GM10266 (cell line): ENCODE measurements around the gene EIF5A.
A peak's percentile ranks its signal among the peaks of the same experiment; 100 is the strongest.

Experiments used
- DNase-seq: peaks from one replicate; pipeline ENCODE4 v3.0.0; 2012; ENCODE audit errors: extremely low spot score
- TF ChIP-seq, protein P1 (sequence below): IDR thresholded peaks from 2 replicates; pipeline ENCODE4 v1.5.1; 2012; ENCODE audit warnings: mild to moderate bottlenecking, low read depth; ENCODE audit not compliant: control insufficient read depth, insufficient read depth; ENCODE audit errors: missing control alignments

Gene EIF5A

DNA sequence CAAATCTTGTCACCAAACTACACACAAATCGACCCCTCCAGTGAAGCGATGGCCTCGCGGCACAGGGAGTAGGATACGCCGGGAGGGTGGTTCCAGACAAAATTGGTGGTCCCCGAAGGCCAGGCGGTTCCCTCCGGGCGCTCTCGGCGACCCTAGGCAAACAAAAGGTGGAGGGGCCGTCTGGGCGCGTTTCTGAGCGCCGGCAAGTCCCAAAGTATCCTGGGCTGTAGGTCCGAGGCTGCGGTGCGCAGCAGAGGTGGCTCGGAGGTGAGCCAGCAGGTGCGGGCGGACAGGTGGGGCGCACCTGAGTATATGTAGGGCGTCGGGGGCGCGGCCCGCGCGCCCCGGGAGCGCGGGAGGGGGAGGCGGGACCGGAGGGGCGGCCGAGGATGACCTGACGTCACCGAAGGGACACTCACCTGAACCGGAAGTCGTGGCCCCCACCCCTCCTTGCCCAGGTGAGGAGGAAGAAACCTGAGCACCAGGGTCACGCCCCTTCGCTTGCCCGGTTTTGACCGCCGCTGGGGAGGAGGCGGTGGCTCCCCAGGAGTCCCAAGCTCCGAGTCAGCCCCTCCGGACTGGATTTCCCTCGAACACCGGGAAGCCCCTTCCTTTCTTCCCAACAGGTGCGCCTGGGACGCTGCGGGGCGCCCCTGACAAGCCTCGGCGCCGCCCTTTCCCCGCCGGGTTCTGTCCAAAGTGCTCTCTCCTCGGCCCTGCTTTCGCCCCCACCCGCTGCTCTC is 45.1 kb upstream of the EIF5A start, which contains the start of gene CLDN7:
TSS of gene CLDN7 (minus strand) at position 287 of the 743 bp plus-strand sequence. CDS start 435 bp downstream, outside the sequence.
- TF ChIP-seq, protein P1, sequence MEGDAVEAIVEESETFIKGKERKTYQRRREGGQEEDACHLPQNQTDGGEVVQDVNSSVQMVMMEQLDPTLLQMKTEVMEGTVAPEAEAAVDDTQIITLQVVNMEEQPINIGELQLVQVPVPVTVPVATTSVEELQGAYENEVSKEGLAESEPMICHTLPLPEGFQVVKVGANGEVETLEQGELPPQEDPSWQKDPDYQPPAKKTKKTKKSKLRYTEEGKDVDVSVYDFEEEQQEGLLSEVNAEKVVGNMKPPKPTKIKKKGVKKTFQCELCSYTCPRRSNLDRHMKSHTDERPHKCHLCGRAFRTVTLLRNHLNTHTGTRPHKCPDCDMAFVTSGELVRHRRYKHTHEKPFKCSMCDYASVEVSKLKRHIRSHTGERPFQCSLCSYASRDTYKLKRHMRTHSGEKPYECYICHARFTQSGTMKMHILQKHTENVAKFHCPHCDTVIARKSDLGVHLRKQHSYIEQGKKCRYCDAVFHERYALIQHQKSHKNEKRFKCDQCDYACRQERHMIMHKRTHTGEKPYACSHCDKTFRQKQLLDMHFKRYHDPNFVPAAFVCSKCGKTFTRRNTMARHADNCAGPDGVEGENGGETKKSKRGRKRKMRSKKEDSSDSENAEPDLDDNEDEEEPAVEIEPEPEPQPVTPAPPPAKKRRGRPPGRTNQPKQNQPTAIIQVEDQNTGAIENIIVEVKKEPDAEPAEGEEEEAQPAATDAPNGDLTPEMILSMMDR = no peak
- no peak for DNase-seq

DNA sequence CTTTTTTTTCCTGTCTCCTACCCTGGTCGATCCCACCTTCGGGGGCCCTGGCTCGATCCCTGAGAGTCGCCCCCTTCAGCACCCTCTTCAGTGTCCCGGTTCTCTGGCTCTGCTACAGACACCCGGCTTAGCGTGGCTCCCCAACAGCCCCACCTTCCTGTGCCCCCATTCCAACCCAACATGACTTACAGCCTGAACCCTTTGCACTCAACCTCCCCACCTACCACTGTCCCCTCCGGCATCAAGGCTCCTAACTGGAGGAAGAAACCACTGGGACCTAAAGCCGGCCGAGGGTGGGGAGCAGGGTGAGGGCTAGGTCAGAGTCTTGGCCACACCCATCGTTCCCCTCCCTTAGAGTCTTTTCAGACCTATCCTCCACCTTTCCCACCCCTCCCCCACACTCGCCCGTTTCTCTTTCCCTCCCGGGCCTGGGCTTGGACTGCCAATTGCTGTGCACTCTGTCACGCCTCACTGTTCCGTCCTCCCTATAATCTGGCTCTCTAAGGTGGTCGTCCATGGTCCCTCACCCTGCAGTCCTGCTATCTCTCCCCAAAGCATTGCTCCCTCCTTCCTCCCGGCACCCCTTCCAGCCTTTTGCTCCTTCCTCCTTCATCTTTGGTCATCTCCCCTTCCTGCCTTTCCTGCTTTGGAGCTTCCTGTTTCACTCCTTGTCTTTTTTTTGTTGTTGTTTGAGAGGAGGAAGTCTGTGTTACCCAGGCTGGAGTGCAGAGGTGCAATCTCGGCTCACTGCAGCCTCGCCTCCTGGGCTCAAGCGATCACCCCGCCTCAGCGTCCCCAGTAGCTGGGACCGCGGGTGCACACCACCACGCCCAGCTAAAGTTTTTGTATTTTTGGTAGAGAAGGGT is 44.3 kb upstream of the EIF5A start:
- TF ChIP-seq, protein P1 = no peak
- no peak for DNase-seq

DNA sequence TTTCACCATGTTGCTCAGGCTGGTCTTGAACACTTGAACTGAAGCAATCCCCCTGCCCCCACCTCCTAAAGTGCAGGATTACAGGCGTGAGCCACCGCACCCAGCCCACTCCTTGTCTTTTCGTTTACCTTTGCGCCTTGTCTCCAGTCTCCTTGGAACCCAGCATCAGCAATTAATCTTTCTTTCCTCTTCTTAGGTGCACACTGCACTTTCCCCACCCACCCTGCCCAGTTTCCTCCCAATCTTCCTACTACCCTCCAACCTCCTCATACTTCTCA is 43.7 kb upstream of the EIF5A start:
- TF ChIP-seq, protein P1 = no peak
- no peak for DNase-seq

DNA sequence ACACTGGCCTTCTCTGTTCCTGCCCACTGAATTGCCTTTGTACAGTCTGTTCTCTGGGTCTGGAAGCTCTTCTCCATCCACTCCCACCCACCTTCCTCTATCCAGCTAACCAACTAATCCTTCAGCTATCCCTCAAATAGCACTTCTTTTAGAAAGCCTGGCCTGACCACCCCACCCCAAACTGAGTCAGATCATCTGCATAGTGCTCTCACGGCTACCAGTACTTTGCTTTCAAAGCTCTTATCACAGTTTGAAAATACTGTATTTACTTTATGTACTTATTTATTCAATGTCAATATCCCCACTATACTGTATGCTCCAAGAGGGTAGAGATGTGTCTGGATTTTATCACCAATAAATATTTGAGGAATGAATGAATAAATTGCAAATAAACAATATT is 40.6 kb upstream of the EIF5A start:
- TF ChIP-seq, protein P1 = no peak

DNA sequence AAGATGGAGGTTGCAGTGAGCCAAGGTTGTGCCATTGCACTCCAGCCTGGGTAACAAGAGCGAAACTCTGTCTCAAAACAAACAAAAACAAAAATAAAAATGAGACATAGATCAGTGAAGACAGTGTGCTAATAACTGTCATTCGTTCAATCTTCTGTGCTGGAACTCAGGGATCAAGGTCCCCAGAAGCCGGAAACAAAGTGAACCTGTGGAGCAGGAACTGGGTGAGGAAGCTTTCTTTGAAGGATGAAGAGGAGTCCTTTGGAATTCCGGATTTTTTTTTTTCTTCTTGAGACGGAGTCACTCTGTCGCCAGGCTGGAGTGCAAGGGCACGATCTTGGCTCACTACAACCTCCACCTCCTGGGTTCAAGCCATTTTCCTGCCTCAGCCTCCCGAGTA is 28.0 kb upstream of the EIF5A start:
- TF ChIP-seq, protein P1 = no peak
- no peak for DNase-seq

More for the DNA sequence above, 40.6 kb upstream of the EIF5A start:
- no peak for DNase-seq

DNA sequence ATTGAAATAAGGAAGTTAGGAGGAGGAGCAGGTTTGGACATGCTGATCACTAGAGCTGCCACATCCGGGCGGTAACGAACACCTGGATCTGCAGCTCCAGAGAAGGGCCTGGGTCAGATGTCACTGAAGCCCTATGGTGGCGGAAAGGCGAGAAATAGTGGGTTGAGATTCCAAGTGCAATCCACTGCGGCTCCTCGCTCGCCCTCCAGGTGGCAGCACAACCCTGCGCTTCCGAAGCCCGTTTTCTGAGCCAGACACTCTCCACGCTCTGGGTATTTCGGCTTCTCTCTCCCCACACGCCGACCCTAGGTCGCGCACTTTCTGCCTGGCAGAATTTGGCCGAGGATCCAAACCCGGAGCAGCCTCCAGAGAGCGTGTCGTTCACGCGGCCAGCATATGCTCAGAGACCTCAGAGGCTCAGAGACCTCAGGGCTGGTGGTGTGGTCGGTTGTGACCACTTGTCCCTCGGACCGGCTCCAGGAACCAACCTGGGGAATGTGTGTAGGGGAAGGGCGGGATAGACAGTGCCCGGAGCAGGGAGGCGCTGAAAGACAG is 26.8 kb upstream of the EIF5A start:
- DNase-seq = peak; percentile 85
- TF ChIP-seq, protein P1 = peak; percentile 82
